Lower leg skin (tissue), 3 donors: ENCODE results near the gene SORCS2.

Source experiments
- CTCF ChIP-seq, 3 donors: fragments of 450-650 bp; IDR thresholded peaks; one replicate each; pipeline ENCODE4 v1.5.1; 2016; ENCODE audit warnings: antibody characterized with exemption in 3 of 3, mild to moderate bottlenecking in 3 of 3, moderate library complexity in 2 of 3
- POLR2A ChIP-seq, 2 donors: fragments of 450-650 bp; IDR thresholded peaks; one replicate each; pipeline ENCODE4 v1.6.1; 2016 to 2017; ENCODE audit warnings: antibody characterized with exemption in 2 of 2, mild to moderate bottlenecking in 1 of 2, moderate library complexity in 1 of 2

DNA sequence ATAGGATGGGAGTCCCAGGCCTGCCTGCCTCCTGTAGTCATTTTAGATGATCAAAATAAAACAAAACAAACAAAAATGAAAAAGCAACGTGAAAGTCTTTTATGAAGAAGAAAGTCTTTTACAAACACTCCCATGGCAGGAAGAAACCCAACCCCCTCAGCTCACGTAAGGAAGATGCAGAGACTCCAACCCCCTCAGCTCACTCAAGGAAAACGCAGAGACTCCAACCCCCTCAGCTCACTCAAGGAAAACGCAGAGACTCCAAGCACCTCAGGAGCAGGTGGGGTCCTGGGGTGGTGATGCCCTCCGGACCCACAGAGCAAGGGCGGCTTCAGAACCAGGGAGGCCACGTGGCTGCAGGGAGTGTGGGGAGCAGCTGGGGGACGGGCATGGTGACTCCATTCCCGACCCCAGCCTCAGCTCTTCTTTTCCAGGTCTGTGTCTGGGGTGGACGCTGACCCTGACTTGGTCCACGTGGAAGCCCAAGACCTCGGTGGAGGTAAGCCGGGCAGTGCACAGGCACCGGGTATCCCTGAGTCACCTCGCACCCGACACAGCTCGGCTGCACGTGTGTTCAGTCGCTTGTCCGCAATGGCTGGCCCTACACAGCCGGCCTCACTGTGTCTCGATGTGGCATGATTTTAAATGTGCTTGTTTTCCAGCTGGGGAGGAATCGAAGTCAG, 468.9 kb downstream of the SORCS2 start:
- no peak for TF ChIP-seq CTCF (IDR thresholded peaks at IDR 0.05)
- no peak for TF ChIP-seq POLR2A (IDR thresholded peaks at IDR 0.05)
